HepG2 (cell line): ENCODE results near the gene ZBTB46. TPM values are rescaled to one million over a fixed set of nuclear protein-coding genes. Genes with fewer than 3 reads are reported as not detected.

Source experiments
- ERF ChIP-seq: IDR thresholded peaks from 2 replicates; pipeline ENCODE4 v1.6.1; 2018; ENCODE audit warnings: missing biosample characterization, missing genetic modification reagents
- HNRNPL ChIP-seq: fragments of 200-400 bp; formaldehyde crosslinking; IDR thresholded peaks from 2 replicates; pipeline ENCODE4 v1.6.1; 2017; ENCODE audit warnings: mild to moderate bottlenecking, low read depth, low read length
- KAT7 ChIP-seq: IDR thresholded peaks from 2 replicates; pipeline ENCODE4 v1.6.1; 2018; ENCODE audit warnings: borderline replicate concordance, missing compliant biosample characterization
- RELA ChIP-seq: sonication (generic); formaldehyde crosslinking; IDR thresholded peaks from 2 replicates; pipeline ENCODE4 v1.4.0; 2020; ENCODE audit warnings: missing genetic modification reagents
- SETDB1 ChIP-seq: sonication (generic); formaldehyde crosslinking; IDR thresholded peaks from 2 replicates; pipeline ENCODE4 v1.5.1; 2020; ENCODE audit warnings: missing genetic modification reagents, mild to moderate bottlenecking, borderline replicate concordance
- XRCC5 ChIP-seq: fragments of 200-400 bp; formaldehyde crosslinking; optimal IDR thresholded peaks from 2 replicates; pipeline ENCODE3; 2017; ENCODE audit warnings: mild to moderate bottlenecking, low read length
- ZNF230 ChIP-seq: sonication (generic); formaldehyde crosslinking; IDR thresholded peaks from 2 replicates; pipeline ENCODE4 v1.4.0; 2020; ENCODE audit warnings: mild to moderate bottlenecking, missing genetic modification reagents
- ZNF251 ChIP-seq: sonication (generic); formaldehyde crosslinking; IDR thresholded peaks from 2 replicates; pipeline ENCODE4 v1.9.0; 2021; ENCODE audit warnings: mild to moderate bottlenecking, missing genetic modification reagents
- ZNF34 ChIP-seq: sonication (generic); formaldehyde crosslinking; IDR thresholded peaks from 2 replicates; pipeline ENCODE4 v1.4.0; 2020; ENCODE audit warnings: mild to moderate bottlenecking, missing genetic modification reagents, borderline replicate concordance
- ZNF451 ChIP-seq: sonication (generic); formaldehyde crosslinking; IDR thresholded peaks from 2 replicates; pipeline ENCODE4 v1.5.0; 2020; ENCODE audit warnings: mild to moderate bottlenecking, missing genetic modification reagents
- ZSCAN30 ChIP-seq: sonication (generic); formaldehyde crosslinking; IDR thresholded peaks from 2 replicates; pipeline ENCODE4 v1.5.0; 2020; ENCODE audit warnings: mild to moderate bottlenecking, missing genetic modification reagents
- polyA plus RNA-seq, 8 experiments: library from polyadenylated mRNA; depleted of rRNA in 3 of 8; stranded (reverse) in 7 of 8; unstranded in 1 of 8; fragments of >200 nt; fragmentation: Illumina TruSeq in 4 of 8; extraction: Trizol in 4 of 8; gene quantifications; 2 replicates each; pipeline versions ENCODE4 v1.2.1 to v1.2.3, GENCODE V29; 2011 to 2016; ENCODE audit warnings: low read depth in 4 of 8, missing spikeins in 1 of 8, mixed read lengths in 1 of 8; ENCODE audit not compliant: insufficient read depth in 1 of 8
- total RNA-seq, 5 experiments: library from RNA; depleted of rRNA; stranded (reverse); fragments of >200 nt; fragmentation: Illumina TruSeq; extraction: Trizol; gene quantifications; 2 replicates each; pipeline ENCODE4 v1.2.3, GENCODE V29; 2016; ENCODE audit warnings: low read depth in 1 of 5
- TF ChIP-seq, protein P1 (sequence below): sonication (generic); formaldehyde crosslinking; IDR thresholded peaks from 2 replicates; pipeline ENCODE4 v1.4.0; 2020; ENCODE audit warnings: mild to moderate bottlenecking, missing genetic modification reagents
- TF ChIP-seq, protein P2 (sequence below): sonication (generic); formaldehyde crosslinking; IDR thresholded peaks from 2 replicates; pipeline ENCODE4 v1.4.0; 2020; ENCODE audit warnings: low read depth, mild to moderate bottlenecking, missing genetic modification reagents
- TF ChIP-seq, protein P3 (sequence below): sonication (generic); formaldehyde crosslinking; IDR thresholded peaks from 2 replicates; pipeline ENCODE4 v1.9.0; 2022; ENCODE audit warnings: missing genetic modification reagents, mild to moderate bottlenecking, borderline replicate concordance
- TF ChIP-seq, protein P4 (sequence below): sonication (generic); formaldehyde crosslinking; IDR thresholded peaks from 2 replicates; pipeline ENCODE4 v1.5.0; 2020; ENCODE audit warnings: missing genetic modification reagents

ZBTB46 gene
- total and polyA plus RNA-seq, 2 of the 13 experiments (the other 11 are each of a cell fraction or from before 2014, with no cell fraction given), result 1.6 to 13.5 TPM

DNA sequence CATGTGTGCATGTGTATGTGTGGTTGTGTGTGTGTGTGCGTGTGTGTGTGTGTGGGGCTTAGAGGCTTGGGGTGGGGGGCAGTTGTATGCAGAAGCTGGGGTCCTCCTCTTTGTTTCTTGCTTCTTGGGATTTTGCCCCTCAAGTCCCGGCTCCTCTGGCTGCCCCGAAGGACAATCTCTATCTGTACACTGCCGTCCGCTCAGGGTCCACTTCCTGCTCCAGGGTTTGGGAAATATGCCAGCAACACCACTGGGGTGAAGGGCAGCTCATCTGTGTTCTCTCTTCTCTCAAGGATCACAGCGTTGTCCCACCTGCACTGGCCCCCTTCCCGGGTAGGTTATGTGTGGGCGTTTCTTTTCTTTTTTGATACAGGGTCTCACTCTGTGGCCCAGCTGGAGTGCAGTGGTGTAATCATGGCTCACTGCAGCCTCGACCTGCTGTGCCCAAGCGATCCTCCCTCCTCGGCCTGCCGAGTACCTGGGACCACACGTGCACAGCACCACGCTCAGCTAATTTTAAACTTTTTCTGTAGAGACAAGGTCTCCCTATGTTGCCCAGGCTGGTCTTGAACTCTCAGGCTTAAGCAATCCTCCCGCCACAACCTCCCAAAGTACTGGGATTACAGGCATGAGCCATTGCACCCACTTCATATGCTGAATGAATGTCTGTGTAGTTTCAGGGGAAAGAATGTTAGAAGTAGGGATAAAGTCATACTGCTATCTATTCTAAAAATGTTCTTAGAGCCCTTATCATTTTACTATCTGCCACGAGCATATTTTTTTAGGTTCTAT is 65.8 kb downstream of the ZBTB46 start (continued):
- no peak for TF ChIP-seq ZNF34 (CRISPR knock-in tag)
- no peak; the same call in 1 of the 2 replicates for TF ChIP-seq RELA
- TF ChIP-seq XRCC5, result peak; percentile 50
- TF ChIP-seq, protein P1, sequence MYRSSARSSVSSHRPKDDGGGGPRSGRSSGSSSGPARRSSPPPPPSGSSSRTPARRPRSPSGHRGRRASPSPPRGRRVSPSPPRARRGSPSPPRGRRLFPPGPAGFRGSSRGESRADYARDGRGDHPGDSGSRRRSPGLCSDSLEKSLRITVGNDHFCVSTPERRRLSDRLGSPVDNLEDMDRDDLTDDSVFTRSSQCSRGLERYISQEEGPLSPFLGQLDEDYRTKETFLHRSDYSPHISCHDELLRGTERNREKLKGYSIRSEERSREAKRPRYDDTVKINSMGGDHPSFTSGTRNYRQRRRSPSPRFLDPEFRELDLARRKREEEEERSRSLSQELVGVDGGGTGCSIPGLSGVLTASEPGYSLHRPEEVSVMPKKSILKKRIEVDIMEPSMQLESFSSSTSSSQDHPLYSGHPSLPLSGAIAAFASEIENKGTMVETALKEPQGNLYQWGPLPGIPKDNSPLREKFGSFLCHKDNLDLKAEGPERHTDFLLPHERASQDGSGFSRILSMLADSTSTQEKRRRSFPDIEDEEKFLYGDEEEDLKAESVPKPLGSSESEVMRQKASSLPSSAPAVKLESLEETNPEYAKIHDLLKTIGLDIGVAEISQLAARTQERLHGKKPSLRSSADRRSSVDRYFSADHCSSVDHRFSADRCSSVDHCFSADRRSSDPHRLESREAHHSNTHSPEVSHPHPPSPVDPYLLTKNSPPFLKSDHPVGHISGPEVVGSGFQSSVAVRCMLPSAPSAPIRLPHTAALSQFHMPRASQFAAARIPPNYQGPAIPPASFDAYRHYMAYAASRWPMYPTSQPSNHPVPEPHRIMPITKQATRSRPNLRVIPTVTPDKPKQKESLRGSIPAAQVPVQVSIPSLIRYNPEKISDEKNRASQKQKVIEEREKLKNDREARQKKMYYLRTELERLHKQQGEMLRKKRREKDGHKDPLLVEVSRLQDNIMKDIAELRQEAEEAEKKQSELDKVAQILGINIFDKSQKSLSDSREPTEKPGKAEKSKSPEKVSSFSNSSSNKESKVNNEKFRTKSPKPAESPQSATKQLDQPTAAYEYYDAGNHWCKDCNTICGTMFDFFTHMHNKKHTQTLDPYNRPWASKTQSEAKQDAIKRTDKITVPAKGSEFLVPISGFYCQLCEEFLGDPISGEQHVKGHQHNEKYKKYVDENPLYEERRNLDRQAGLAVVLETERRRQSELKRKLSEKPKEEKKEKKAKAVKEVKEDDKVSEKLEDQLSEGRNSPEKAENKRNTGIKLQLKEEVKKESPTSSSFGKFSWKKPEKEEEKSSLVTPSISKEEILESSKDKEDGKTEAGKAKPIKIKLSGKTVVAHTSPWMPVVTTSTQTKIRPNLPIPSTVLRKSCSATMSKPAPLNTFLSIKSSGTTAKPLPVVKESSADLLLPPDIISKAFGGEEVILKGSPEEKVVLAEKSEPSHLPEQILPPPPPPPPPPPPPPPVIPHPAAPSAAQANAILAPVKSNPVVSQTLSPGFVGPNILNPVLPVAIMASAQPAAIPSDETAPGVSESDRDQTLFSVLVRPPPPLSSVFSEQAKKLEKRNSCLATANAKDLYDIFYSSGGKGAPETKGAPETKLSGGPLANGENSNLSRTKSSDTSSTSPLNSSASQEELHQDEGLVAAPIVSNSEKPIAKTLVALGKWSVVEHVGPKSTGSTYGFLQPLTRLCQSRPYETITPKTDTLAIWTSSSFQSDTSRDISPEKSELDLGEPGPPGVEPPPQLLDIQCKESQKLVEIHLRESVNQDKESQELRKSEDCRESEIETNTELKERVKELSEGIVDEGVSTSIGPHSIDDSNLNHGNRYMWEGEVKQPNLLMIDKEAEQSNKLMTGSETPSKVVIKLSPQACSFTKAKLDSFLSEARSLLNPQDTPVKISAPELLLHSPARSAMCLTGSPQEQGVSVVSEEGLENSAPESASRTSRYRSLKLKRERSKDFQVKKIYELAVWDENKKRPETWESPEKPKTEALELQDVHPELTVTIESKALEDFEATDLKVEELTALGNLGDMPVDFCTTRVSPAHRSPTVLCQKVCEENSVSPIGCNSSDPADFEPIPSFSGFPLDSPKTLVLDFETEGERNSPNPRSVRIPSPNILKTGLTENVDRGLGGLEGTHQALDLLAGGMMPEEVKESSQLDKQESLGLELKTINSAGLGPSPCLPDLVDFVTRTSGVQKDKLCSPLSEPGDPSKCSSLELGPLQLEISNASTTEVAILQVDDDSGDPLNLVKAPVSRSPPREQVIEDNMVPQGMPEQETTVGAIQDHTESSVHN (CRISPR knock-in tag), result no peak; the same call in 1 of the 2 replicates
- 0 out of 2 replicates have a peak, but pooled peaks have one; percentile 17 for TF ChIP-seq KAT7
- no peak for TF ChIP-seq ZNF451 (CRISPR knock-in tag)
- no peak for TF ChIP-seq ZNF230
- TF ChIP-seq ZNF251, result no peak
- TF ChIP-seq, protein P2, sequence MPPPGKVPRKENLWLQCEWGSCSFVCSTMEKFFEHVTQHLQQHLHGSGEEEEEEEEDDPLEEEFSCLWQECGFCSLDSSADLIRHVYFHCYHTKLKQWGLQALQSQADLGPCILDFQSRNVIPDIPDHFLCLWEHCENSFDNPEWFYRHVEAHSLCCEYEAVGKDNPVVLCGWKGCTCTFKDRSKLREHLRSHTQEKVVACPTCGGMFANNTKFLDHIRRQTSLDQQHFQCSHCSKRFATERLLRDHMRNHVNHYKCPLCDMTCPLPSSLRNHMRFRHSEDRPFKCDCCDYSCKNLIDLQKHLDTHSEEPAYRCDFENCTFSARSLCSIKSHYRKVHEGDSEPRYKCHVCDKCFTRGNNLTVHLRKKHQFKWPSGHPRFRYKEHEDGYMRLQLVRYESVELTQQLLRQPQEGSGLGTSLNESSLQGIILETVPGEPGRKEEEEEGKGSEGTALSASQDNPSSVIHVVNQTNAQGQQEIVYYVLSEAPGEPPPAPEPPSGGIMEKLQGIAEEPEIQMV (CRISPR knock-in tag), result peak; percentile 51; the same call in 1 of the 2 replicates
- TF ChIP-seq SETDB1 (CRISPR knock-in tag), result no peak
- no peak for TF ChIP-seq HNRNPL
- TF ChIP-seq ERF (CRISPR knock-in tag), result peak; percentile 28; the same call in 1 of the 2 replicates
- TF ChIP-seq, protein P3, sequence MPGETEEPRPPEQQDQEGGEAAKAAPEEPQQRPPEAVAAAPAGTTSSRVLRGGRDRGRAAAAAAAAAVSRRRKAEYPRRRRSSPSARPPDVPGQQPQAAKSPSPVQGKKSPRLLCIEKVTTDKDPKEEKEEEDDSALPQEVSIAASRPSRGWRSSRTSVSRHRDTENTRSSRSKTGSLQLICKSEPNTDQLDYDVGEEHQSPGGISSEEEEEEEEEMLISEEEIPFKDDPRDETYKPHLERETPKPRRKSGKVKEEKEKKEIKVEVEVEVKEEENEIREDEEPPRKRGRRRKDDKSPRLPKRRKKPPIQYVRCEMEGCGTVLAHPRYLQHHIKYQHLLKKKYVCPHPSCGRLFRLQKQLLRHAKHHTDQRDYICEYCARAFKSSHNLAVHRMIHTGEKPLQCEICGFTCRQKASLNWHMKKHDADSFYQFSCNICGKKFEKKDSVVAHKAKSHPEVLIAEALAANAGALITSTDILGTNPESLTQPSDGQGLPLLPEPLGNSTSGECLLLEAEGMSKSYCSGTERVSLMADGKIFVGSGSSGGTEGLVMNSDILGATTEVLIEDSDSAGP (CRISPR knock-in tag), result peak; percentile 22; the same call in 1 of the 2 replicates
- TF ChIP-seq ZSCAN30 (CRISPR knock-in tag), result no peak
- TF ChIP-seq, protein P4, sequence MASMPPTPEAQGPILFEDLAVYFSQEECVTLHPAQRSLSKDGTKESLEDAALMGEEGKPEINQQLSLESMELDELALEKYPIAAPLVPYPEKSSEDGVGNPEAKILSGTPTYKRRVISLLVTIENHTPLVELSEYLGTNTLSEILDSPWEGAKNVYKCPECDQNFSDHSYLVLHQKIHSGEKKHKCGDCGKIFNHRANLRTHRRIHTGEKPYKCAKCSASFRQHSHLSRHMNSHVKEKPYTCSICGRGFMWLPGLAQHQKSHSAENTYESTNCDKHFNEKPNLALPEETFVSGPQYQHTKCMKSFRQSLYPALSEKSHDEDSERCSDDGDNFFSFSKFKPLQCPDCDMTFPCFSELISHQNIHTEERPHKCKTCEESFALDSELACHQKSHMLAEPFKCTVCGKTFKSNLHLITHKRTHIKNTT (CRISPR knock-in tag), result no peak
